ENCODE results near the gene ZNF778. TPM values are rescaled to one million over a fixed set of nuclear protein-coding genes. Genes with fewer than 3 reads are reported as not detected.

Gene ZNF778
- total and polyA plus RNA-seq, 10 of the 15 experiments (the other 5 are each of a cell fraction or from before 2014, with no cell fraction given): 0.20 to 9.7 (median 4.1) TPM

GRCh38 chr16:89242795-89243200, 25.3 kb downstream of the ZNF778 start (continued):
- no peak for TF ChIP-seq EZH2 (IDR thresholded peaks at IDR 0.05; ENCODE audit: borderline replicate concordance, control insufficient read depth, low read depth, low read length)

- in situ Hi-C loops (cut with MboI): no loop called here
- POLR2A ChIA-PET: no interaction called here
- no peak for TF ChIP-seq MAX (IDR thresholded peaks at IDR 0.05; ENCODE audit: low read depth, low read length)
- TF ChIP-seq FOS (IDR thresholded peaks at IDR 0.05; ENCODE audit: borderline replicate concordance, extremely low read depth, insufficient read length): no peak
- no peak for TF ChIP-seq RBBP5 (conservative IDR thresholded peaks at IDR 0.05)
- no peak for TF ChIP-seq POLR2A (IDR thresholded peaks at IDR 0.05; ENCODE audit: low read depth, low read length)
- TF ChIP-seq TBL1XR1 (IDR thresholded peaks at IDR 0.05; ENCODE audit: low read depth, low read length): no peak
- no peak for TF ChIP-seq JUNB (IDR thresholded peaks at IDR 0.05)
- no peak for TF ChIP-seq SIX5 (IDR thresholded peaks at IDR 0.05; ENCODE audit: low read depth, low read length, severe bottlenecking)
- no peak for TF ChIP-seq TARDBP (IDR thresholded peaks at IDR 0.05; ENCODE audit: borderline replicate concordance)
- no peak for TF ChIP-seq E2F4 (IDR thresholded peaks at IDR 0.05; ENCODE audit: low read depth, low read length)
- no peak for TF ChIP-seq CHD1 (IDR thresholded peaks at IDR 0.05; ENCODE audit: low read depth, low read length)
- no peak for TF ChIP-seq SPI1 (IDR thresholded peaks at IDR 0.05; ENCODE audit: borderline replicate concordance, insufficient read depth, low read depth, low read length)
- no peak for TF ChIP-seq EP300 (IDR thresholded peaks at IDR 0.05; ENCODE audit: borderline replicate concordance in 1 of 2, control insufficient read depth in 1 of 2, low read depth in 2 of 2, low read length in 2 of 2)
- TF ChIP-seq CREM (IDR thresholded peaks at IDR 0.05; ENCODE audit: low read depth): no peak
- no peak for TF ChIP-seq ZBTB4 (CRISPR knock-in tag; IDR thresholded peaks at IDR 0.05)
These were observed 26.2 kb downstream of the ZNF778 start for GRCh38 chr16:89243664-89244063.

More at GRCh38 chr16:89243664-89244063, 26.2 kb downstream of the ZNF778 start:
- Histone ChIP-seq H3K27me3 (replicated peaks in 1 of 2; ENCODE audit: control insufficient read depth in 2 of 2, insufficient read depth in 2 of 2, low read length in 1 of 2) (no peaks in the 10 kb centered on the region), H3K4me1 (ENCODE audit: control insufficient read depth, insufficient read depth, low read length) (no peaks in the 10 kb centered on the region; the same call in 1 of the 2 replicates), H3K4me3 (no peak overlapping the region), H4K20me1 (ENCODE audit: control insufficient read depth, insufficient read depth) (no peaks in the 10 kb centered on the region), H3K9me3 (replicated peaks; ENCODE audit: control insufficient read depth, insufficient read depth, low read length) (no peaks in the 10 kb centered on the region; the same call in 2 of the 3 replicates), H3K4me2 (ENCODE audit: control insufficient read depth, insufficient read depth) (no peak overlapping the region), H3K36me3 (ENCODE audit: control insufficient read depth in 2 of 2, insufficient read depth in 2 of 2, low read length in 1 of 2) (no peaks in the 10 kb centered on the region), H3K27ac (ENCODE audit: control insufficient read depth, insufficient read depth) (no peak overlapping the region), H3K79me2 (ENCODE audit: control insufficient read depth, insufficient read depth, low read length) (peaks cover 7% of the 10 kb centered on the region), H3K9ac (ENCODE audit: control insufficient read depth, insufficient read depth, low read length) (no peak overlapping the region), H2AFZ (ENCODE audit: control insufficient read depth, low read depth, low read length) (no peak overlapping the region)
- ChIA-PET SMC1A (ENCODE audit: uncharacterized antibody, unreplicated experiment) (no interaction called here), RAD21 (ENCODE audit: unreplicated experiment) (no interaction called here), CTCF (no interaction called here)
- BruUV-seq (replicated peaks): no TSS peak
- 68% methylated on average over 5 of the region's 5 CpGs for WGBS (ENCODE audit: insufficient coverage, insufficient replicate concordance, low lambda C conversion rate, missing lambda C conversion rate)
- DNase-seq (ENCODE audit: low read depth, low spot score): no peak
- intact Hi-C loops (cut with micrococcal nuclease; ENCODE audit: unreplicated experiment): loop anchor here (5.0 kb wide), 2 partner anchors 244 to 314 kb away; no protein-coding TSS in a partner anchor
- FAIRE-seq: no peak
- ATAC-seq: no peak

All from GM12878 (cell line).